Right cardiac atrium (tissue), 5 donors: ENCODE measurements around the gene GTF2A1L. TPM values are rescaled to one million over a fixed set of nuclear protein-coding genes. Genes with fewer than 3 reads are reported as not detected.

Experiments
- polyA plus RNA-seq: library from polyadenylated mRNA; stranded (reverse); fragments of 200-250 nt; gene quantifications from one replicate; pipeline ENCODE4 v1.2.3, GENCODE V29; 2013
- total RNA-seq, 4 donors: library from RNA; stranded (reverse); fragmentation: NEBNext Ultra II Directional; extraction: Animal tissue kit (Norgen Biotek cat#: 25700); gene quantifications; one replicate each; pipeline ENCODE4 v1.2.1, GENCODE V29; 2021
- donor health status: healthy with polysubstance abuse.
- donor health status: DM: no; HTN: yes; CAD: no.
- donor health status: DM: no; HTN: no; CAD: no.
- donor health status: DM: no; HTN: yes; CAD: no; lungs with severe emphysema.
- donor health status: DM: yes; HTN: yes; CAD: no.

Gene GTF2A1L
- total and polyA plus RNA-seq, 5 donors, result 0.79 TPM; not detected in 4

Other genes with a start within 250 kb of the GTF2A1L start
- gene PPP1R21, start 177.1 kb upstream of the GTF2A1L start, total RNA-seq, result 10 to 100 TPM; 12.3 to 17.0 (median 16.0) TPM
- gene PPP1R21, start 177.1 kb upstream of the GTF2A1L start, polyA plus RNA-seq, result 19.6 TPM
- gene STON1, start 87.7 kb upstream of the GTF2A1L start, total RNA-seq, result 10 to 100 TPM in 3 of 4 donors, 1 to 10 TPM in 1; 8.8 to 18.0 (median 13.1) TPM
- gene STON1, start 87.7 kb upstream of the GTF2A1L start, polyA plus RNA-seq, result 5.9 TPM
- gene LHCGR, start 137.9 kb downstream of the GTF2A1L start, total RNA-seq, result not detected
- 0.07 TPM for gene LHCGR, start 137.9 kb downstream of the GTF2A1L start, polyA plus RNA-seq